Measurements from ENCODE around the gene IRX6. TPM values are rescaled to one million over a fixed set of nuclear protein-coding genes. Genes with fewer than 3 reads are reported as not detected.

Gene IRX6
- total and polyA plus RNA-seq, 2 of the 8 experiments (the other 6 are each of a cell fraction or from before 2014, with no cell fraction given): 0.61 TPM; not detected in 1

DNA sequence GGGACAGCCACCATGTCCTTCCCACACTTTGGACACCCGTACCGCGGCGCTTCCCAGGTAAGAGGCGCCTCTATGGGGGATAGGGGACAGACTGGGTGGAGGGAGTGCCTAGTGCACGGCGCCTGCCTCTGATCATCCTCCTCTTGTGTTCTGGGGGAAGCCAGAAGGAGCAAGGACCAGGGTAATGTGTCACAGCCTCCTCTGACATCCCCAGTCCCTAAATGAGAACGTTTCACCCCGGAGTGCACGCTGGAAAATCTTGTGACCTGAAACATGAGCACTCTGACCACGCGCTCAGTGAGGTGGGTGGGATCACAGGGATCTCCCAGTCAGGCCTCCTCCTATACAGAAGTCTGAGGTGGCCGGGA, 1.1 kb downstream of the IRX6 start:
- no peak overlapping the region for H3K27ac ChIP-seq (ENCODE audit: low read depth, low read length)
- H4K8ac ChIP-seq (ENCODE audit: extremely low read depth, insufficient read depth, low read length): no peak overlapping the region
- peak overlapping the region; percentile 32 to 81 (median 50) for H3K4me3 ChIP-seq (ENCODE audit: extremely low read depth in 1 of 4, insufficient read depth in 2 of 4, low read depth in 3 of 4, low read length in 4 of 4)
- peaks cover 16% of the 10 kb centered on the region; the same call in 1 of the 2 replicates for H3K23me2 ChIP-seq (ENCODE audit: low read depth, low read length)
- H3K9ac ChIP-seq (replicated peaks in 1 of 4; ENCODE audit: extremely low read depth in 1 of 4, low read depth in 3 of 4, low read length in 3 of 4): no peak overlapping the region
- H2BK15ac ChIP-seq (ENCODE audit: low read length): no peak overlapping the region
- ChIA-PET CTCF (ENCODE audit: partially characterized antibody) (interaction anchor here (0.8 to 3.1 kb wide), 5 partner anchors 9 to 389 kb away, joined by 3 to 15 read pairs (median 13); no protein-coding TSS in a partner anchor), POLR2A (ENCODE audit: partially characterized antibody) (no interaction called here)
- H4K20me1 ChIP-seq (replicated peaks in 1 of 2; ENCODE audit: control insufficient read depth in 1 of 2, insufficient read depth in 2 of 2, low read length in 2 of 2): peaks cover 8 to 12% of the 10 kb centered on the region in 2 experiments
- no peaks in the 10 kb centered on the region for H3K9me3 ChIP-seq (ENCODE audit: insufficient read depth in 2 of 2, low read depth in 1 of 2, low read length in 1 of 2)
- peaks cover 60 to 73% (median 71%) of the 10 kb centered on the region in 4 experiments for H3K27me3 ChIP-seq (replicated peaks in 1 of 4; ENCODE audit: control insufficient read depth in 3 of 4, extremely low read depth in 1 of 4, insufficient read depth in 3 of 4, low read length in 3 of 4)
- peak overlapping the region; percentile 80 to 92 for H3K4me2 ChIP-seq (ENCODE audit: insufficient read depth in 1 of 2, low read depth in 2 of 2, low read length in 2 of 2)
- H2AFZ ChIP-seq (ENCODE audit: low read length): peak overlapping the region; percentile 27
- no peak overlapping the region for H2BK20ac ChIP-seq (ENCODE audit: low read length)
- TF ChIP-seq SUZ12 (IDR thresholded peaks at IDR 0.05; ENCODE audit: low read length) (peak; percentile 78; the same call in 1 of the 2 replicates), EZH2 (IDR thresholded peaks at IDR 0.05; ENCODE audit: low read depth, low read length, severe bottlenecking) (peak; percentile 89), SP1 (IDR thresholded peaks at IDR 0.05; ENCODE audit: low read depth, low read length) (no peak), KDM4A (IDR thresholded peaks at IDR 0.05; ENCODE audit: low read depth, low read length, severe bottlenecking) (peak; percentile 18)
- DNase-seq (ENCODE audit: low read depth in 1 of 2, low spot score in 2 of 2): no peak
- H3K79me1 ChIP-seq (ENCODE audit: low read depth, low read length): no peaks in the 10 kb centered on the region
- peaks cover 0 to 16% (median 4%) of the 10 kb centered on the region in 4 experiments; a peak in 5 of 7 replicates for H3K4me1 ChIP-seq (replicated peaks in 1 of 4; ENCODE audit: control insufficient read depth in 3 of 4, insufficient read depth in 4 of 4, low read length in 3 of 4)
- no peaks in the 10 kb centered on the region for H3K79me2 ChIP-seq (ENCODE audit: control insufficient read depth in 1 of 2, insufficient read depth in 2 of 2, low read length in 2 of 2)
- H3K36me3 ChIP-seq (ENCODE audit: control insufficient read depth in 2 of 4, insufficient read depth in 4 of 4, low read length in 3 of 4): no peaks in the 10 kb centered on the region
- no peak overlapping the region; the same call in 1 of the 2 replicates for H3K18ac ChIP-seq (ENCODE audit: extremely low read depth, low read length)
- H2AK5ac ChIP-seq (ENCODE audit: low read depth, low read length): no peak overlapping the region
- FAIRE-seq: no peak
- H2BK120ac ChIP-seq (replicated peaks; ENCODE audit: low read depth, low read length): no peak overlapping the region
- no peak overlapping the region for H3K56ac ChIP-seq (replicated peaks; ENCODE audit: insufficient read length, low read depth, low read length)
- H4K5ac ChIP-seq (ENCODE audit: insufficient read length, low read depth, low read length): no peak overlapping the region
- H2BK12ac ChIP-seq (ENCODE audit: low read depth, low read length): 0 out of 2 replicates have a peak overlapping the region, but pooled peaks have one; percentile 39
- H2BK5ac ChIP-seq (ENCODE audit: low read depth, low read length): no peak overlapping the region
- H3K23ac ChIP-seq (ENCODE audit: insufficient read length): no peak overlapping the region
- H3K4ac ChIP-seq (replicated peaks; ENCODE audit: insufficient read length, low read depth, low read length): no peak overlapping the region
- 1% methylated on average over 13 of the region's 13 CpGs; no CpG with 5 or more reads in 1 of the 2 experiments for WGBS, 2 experiments (ENCODE audit: extremely low coverage in 1 of 2, insufficient coverage in 1 of 2, insufficient read length in 1 of 2, insufficient replicate concordance in 2 of 2, low coverage in 1 of 2, low lambda C conversion rate in 2 of 2, missing lambda C conversion rate in 1 of 2)
- H4K91ac ChIP-seq (replicated peaks; ENCODE audit: insufficient read length, low read length): no peak overlapping the region
- no peak overlapping the region for H3K14ac ChIP-seq (ENCODE audit: insufficient read length)
